NK-92 (cell line): ENCODE data around the gene SLBP.

ENCODE experiments used
- DNase-seq: peaks from one replicate; lab custom pipeline; 2025; ENCODE audit not compliant: unreplicated experiment; lab: John Stamatoyannopoulos, UW

SLBP gene

DNA sequence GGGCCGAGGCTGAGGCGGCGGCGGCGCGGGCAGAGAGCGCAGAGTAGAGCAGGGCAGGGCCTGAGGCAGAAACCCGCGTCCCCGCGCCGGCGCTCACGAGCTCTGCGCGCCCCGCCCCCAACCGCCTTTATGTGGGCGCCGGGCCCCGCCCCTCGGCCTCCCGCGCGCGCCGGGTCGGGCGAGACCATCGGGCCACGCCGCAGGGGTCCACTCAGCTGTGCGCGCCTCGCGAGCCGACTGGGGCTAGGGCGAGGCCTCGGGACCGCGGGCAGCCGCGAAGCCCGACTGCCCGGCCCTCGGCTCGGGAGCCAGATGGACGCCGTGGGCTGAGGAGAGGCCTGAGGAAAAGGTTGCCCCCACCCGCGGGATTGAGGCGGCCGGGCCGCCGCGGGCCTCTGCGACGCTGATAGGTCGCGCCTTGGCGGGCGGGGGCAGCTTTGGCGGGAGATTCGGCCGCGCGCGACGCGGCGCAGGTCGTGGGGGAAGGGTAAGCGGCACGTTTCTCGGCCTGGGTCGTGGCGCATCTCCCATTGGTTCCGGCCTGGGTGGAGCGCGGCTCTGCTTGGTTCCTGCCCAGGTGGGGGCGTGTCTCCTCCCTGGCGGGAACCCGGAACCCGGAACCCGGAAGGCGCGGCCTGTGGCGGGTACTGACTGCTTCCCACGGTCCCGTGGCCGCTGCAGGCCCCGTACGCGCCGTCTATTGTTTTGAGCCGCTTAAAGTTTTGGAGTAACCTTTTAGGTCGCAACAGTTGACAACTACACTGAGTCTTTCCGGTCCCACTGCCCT, at the start of gene SLBP:
Gene SLBP (minus strand): TSS at position 104 of the 787 bp plus-strand sequence. CDS start 131 bp downstream, outside the sequence.
- DNase-seq = peak; percentile 90

DNA sequence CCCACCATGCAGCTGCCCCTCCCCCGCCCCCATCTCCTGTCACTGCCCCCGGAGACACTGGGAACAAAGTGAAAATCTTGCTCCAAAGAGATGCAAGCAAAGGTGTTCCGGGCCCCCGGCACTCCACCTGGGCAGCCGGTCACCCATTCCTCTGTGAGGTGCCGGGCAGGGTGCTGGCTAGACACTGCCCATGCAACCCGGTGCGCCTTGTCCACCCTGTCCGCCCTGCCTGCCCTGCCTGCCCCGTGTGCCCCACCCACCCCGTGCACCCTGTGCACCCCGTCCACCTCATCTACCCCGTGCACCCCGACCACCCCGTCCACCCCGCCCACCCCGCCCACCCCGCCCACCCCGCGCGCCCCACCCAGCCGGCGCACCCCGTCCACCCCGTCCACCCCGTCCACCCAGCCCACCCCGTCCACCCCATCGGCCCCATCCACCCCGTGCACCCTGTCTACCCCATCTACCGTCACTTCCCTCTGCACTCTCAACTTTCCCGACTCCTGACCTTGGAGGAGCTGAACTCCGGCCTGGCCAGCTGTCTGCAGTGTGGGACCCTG, 49.1 kb upstream of the SLBP start:
- no peak for DNase-seq

GRCh38 chr4:1760521-1761071, 48.5 kb upstream of the SLBP start:
- no peak for DNase-seq

DNA sequence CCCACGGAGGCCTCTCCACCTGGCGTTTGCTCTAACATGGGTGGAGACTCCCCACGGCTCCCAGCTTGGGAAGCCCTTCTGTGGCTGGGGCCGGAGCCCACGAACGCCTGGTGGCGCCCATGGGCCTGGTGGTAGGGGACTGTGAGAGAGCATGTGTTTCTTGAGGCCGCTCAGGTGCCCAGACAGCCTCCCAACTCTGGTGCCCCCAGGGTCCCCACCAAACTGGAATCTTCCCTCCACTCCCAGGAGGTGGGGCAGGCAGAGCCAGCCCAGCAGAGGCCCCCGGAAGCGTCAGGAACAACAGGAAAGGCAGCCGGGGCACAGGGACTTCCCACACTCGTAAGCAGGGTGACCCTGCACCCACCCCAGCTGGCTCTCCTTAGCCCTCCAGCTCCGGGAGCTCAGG, 47.7 kb upstream of the SLBP start:
- DNase-seq = no peak

GRCh38 chr4:1759170-1759817, 47.2 kb upstream of the SLBP start:
- DNase-seq = no peak

GRCh38 chr4:1758306-1759121, 46.4 kb upstream of the SLBP start:
- DNase-seq = no peak

- no peak for DNase-seq
Measured at GRCh38 chr4:1757836-1758235, 45.7 kb upstream of the SLBP start.

- DNase-seq = no peak
Measured at GRCh38 chr4:1756893-1757779, 45.0 kb upstream of the SLBP start.

DNA sequence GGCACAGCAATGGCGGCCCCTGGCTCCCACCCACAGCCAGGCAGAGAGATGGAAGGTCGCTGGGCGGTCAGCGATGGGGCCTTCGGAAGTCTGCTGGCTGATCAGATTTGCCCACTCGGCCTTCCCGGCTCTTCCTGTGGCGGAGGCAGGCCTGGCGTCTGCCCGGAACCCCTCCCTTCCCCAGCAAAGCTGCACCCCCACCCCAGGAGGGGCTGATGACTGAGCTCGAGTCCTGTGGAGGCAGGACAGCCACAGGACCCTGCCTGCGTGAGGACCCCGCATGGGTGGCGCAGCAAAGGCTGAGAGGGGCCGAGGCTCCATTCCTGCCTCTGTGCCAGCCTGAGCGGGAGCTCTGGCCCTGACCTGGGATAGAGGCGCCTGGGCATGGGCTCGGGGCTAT, 44.0 kb upstream of the SLBP start:
- no peak for DNase-seq

GRCh38 chr4:1755297-1755696, 43.2 kb upstream of the SLBP start:
- DNase-seq = no peak

GRCh38 chr4:1754336-1754735, 42.2 kb upstream of the SLBP start:
- no peak for DNase-seq

- no peak for DNase-seq
Measured at GRCh38 chr4:1753697-1754311, 41.7 kb upstream of the SLBP start.

DNA sequence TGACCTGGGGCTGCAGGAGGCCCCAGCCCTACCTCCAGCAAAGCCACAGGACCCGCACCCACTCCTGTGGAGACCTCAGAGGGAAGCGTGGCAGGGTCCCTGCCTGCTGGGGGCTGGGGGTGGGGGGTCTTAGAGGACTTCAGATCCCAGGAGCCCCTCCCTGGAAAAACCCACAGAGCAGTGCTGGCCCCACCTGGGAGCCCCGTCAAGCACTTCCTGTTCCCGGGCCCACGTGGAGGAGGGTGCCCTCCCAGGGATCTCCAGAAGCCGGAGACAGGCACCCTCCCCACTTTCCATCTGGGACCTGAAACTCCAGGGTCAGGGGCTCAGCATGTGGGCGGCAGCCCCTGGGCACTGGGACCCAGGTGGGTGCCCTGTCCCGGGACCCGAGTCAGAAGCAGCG, 41.2 kb upstream of the SLBP start:
- no peak for DNase-seq

- DNase-seq = no peak
Measured at GRCh38 chr4:1752284-1753041, 40.3 kb upstream of the SLBP start.

GRCh38 chr4:1751919-1752283, 39.8 kb upstream of the SLBP start:
- DNase-seq = no peak

DNA sequence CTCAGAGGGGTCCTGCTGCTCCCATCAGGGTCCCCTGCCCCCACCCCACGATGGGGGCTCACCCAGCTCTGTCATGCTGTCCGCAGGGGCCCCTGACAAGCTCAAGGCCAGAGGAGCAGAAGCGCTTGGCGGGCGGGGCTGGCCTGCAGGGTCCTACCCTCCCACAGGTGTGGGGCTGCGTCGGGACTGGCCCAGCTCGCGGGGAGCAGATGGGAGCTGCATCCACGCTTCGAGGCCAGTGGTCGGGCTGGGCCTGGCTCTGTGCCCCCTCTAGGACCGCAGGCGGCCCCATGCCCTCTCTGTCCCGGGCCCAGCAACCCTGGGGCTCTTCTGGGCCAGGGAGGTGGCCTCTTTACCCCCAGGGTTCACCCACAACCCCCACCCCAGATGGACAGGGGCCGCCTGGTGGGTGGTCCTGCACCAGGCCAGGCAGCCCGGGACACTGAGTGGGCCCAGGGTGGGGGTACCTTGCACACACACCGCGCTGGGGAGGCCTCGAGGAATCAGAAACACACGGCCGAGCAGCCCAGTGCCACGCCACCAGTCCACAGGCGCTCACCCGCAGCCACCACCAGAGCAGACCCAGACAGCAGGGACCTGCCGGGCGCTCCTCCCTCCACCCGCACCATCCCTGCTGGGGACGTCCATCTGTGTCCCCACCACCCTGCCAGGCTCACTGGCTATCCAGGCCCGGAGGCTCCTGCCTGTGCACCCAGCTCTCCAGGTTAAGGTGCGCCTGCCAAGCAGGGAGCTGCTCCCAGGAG, 39.2 kb upstream of the SLBP start:
- no peak for DNase-seq

- DNase-seq = no peak
Measured at GRCh38 chr4:1750381-1751154, 38.4 kb upstream of the SLBP start.

DNA sequence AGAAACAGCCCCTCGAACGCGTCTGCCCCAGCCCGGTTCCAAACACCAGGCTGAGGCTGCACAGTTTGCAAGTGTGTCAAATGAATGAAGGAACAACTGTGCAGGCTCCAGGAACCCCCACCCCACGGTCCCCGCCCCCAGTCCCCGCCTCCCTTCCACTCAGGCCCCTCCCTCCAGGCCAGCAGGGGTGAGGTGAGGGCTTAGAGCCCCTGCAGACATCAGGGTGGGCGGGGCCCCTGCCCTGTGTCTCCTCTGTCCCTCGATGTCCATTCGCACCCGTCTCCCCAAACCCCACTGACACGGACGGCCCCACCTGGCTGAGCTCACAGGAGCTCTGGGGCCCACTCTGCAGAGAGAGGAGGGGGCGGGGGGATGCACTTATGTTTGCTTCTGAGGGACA, 37.7 kb upstream of the SLBP start:
- DNase-seq = no peak
